Sigmoid colon (tissue), 4 donors: Measurements from ENCODE around the gene TOX3.

ENCODE experiments used
- CTCF ChIP-seq, 4 experiments: fragments of 450-650 bp in 3 of 4; fragments of 200-600 bp in 1 of 4; IDR thresholded peaks; one replicate each; pipeline ENCODE4 v1.5.1; 2016 to 2019; ENCODE audit warnings: antibody characterized with exemption in 4 of 4, mild to moderate bottlenecking in 3 of 4, moderate library complexity in 2 of 4
- EP300 ChIP-seq, 4 donors: sonication (generic); formaldehyde crosslinking; IDR thresholded peaks; one replicate each; pipeline ENCODE4 v1.6.1; 2017; ENCODE audit warnings: antibody characterized with exemption in 4 of 4
- POLR2A ChIP-seq, 2 donors: fragments of 450-650 bp; IDR thresholded peaks; one replicate each; pipeline ENCODE4 v1.6.1; 2016; ENCODE audit warnings: antibody characterized with exemption in 2 of 2, mild to moderate bottlenecking in 2 of 2, moderate library complexity in 2 of 2

DNA sequence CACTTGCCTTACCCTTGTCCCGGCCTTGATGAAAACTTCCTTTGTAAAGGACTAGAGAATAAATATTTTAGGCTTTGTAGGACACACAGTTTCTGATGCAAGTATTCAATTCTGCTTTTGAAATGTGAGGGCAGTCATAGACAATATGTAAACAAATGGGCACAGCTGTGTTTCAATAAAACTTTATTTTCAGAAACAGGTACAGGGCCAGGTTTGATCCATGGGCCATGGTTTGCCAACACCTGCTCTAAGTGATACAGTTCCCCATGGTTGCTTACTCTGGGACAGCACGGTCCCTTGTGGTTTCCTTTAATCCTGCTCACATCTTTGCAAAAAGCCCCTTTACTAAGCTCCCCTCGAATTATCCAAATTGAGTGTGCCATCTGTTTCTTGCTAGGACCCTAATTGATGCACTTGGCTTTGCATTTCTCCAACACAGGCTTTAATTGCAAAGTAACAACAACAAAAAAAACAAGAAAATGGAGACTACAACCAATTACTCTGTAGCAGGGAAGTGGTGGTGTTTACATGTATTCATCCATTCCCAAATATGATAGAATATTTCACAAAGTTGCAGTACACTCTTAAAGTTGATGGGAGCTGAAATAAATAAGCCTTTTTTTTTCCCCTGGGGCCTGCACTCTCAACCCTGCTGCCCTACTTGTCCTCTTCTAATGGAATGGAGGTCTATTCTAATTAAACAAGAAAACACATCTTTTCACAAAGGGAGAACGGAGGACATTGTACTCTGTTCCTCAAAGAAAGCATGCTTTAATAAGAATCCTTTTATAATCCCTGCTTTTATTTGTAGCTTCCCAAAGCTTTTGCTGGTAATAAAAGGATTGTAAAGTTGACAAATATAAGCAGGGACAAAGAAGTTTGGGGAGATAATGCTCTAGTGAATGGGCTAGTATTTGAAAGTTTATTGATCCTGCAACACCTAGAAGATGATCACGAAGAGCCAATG lies 37.7 kb upstream of the TOX3 start:
- TF ChIP-seq CTCF (IDR thresholded peaks at IDR 0.05) (no peak), POLR2A (IDR thresholded peaks at IDR 0.05) (no peak), EP300 (IDR thresholded peaks at IDR 0.05) (no peak)
